ENCODE measurements around the gene OR2J2.
"Not testable (repeated sequence)": the region's sequence is repeated elsewhere in the genome, so short reads cannot be mapped to it uniquely, and the experiment has no call there.

OR2J2 gene

GRCh38 chr6:29159922-29160321 is 10.8 kb upstream of the OR2J2 start:
- not testable (repeated sequence) for H3K36me3 ChIP-seq (ENCODE audit: control insufficient read depth, low read depth, low read length); H3K4me3 ChIP-seq (ENCODE audit: low read length); H3K9me3 ChIP-seq (ENCODE audit: control insufficient read depth, low read depth, low read length); H3K27ac ChIP-seq (ENCODE audit: low read length); H3K27me3 ChIP-seq (ENCODE audit: control insufficient read depth, insufficient read depth, low read length); H3K4me1 ChIP-seq (ENCODE audit: control insufficient read depth, low read depth, low read length); H3K9ac ChIP-seq (ENCODE audit: low read length)

GRCh38 chr6:29165571-29165970 is 5.1 kb upstream of the OR2J2 start:
- H3K4me1 ChIP-seq (ENCODE audit: control insufficient read depth, low read depth, low read length); H3K27me3 ChIP-seq (ENCODE audit: control insufficient read depth, insufficient read depth, low read length); H3K4me3 ChIP-seq (ENCODE audit: low read length); H3K36me3 ChIP-seq (ENCODE audit: control insufficient read depth, low read depth, low read length); H3K9me3 ChIP-seq (ENCODE audit: control insufficient read depth, low read depth, low read length); H3K27ac ChIP-seq (ENCODE audit: low read length); H3K9ac ChIP-seq (ENCODE audit: low read length): not testable (repeated sequence)

DNA sequence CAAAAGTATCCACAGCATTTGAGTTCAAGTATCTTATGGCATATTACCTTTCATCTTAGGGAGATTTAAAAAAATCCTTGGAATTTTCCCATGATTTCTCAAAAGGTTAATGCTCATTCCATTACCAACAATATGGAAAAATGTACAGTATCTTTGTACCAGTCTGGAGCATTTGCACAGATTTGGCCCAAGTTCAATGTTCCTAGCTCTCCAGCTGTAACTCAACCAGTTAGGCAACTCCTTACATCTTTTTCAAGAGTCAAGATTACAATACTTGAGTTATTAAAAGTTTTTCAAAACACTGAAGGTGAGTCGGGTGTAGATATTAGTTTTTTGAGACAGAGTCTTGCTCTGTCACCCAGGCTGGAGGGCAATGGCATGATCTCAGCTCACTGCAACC is 1.0 kb downstream of the OR2J2 start:
- Histone ChIP-seq H3K4me3 (ENCODE audit: low read length) (no peak overlapping the region), H3K36me3 (ENCODE audit: control insufficient read depth, low read depth, low read length) (no peaks in the 10 kb centered on the region), H3K27ac (ENCODE audit: low read length) (no peak overlapping the region), H3K9ac (ENCODE audit: low read length) (no peak overlapping the region), H3K4me1 (ENCODE audit: control insufficient read depth, low read depth, low read length) (no peaks in the 10 kb centered on the region), H3K27me3 (ENCODE audit: control insufficient read depth, insufficient read depth, low read length) (no peaks in the 10 kb centered on the region), H3K9me3 (ENCODE audit: control insufficient read depth, low read depth, low read length) (no peaks in the 10 kb centered on the region)

- H3K4me1 ChIP-seq (ENCODE audit: control insufficient read depth, low read depth, low read length): no peaks in the 10 kb centered on the region
- H3K4me3 ChIP-seq (ENCODE audit: low read length): no peak overlapping the region
- no peaks in the 10 kb centered on the region for H3K9me3 ChIP-seq (ENCODE audit: control insufficient read depth, low read depth, low read length)
- H3K9ac ChIP-seq (ENCODE audit: low read length): no peak overlapping the region
- H3K36me3 ChIP-seq (ENCODE audit: control insufficient read depth, low read depth, low read length): no peaks in the 10 kb centered on the region
- H3K27me3 ChIP-seq (ENCODE audit: control insufficient read depth, insufficient read depth, low read length): no peaks in the 10 kb centered on the region
- no peak overlapping the region for H3K27ac ChIP-seq (ENCODE audit: low read length)
Observed at GRCh38 chr6:29183594-29183993, 12.9 kb downstream of the OR2J2 start.

GRCh38 chr6:29188659-29189058 is 18.0 kb downstream of the OR2J2 start:
- H3K27ac ChIP-seq (ENCODE audit: low read length); H3K4me3 ChIP-seq (ENCODE audit: low read length); H3K27me3 ChIP-seq (ENCODE audit: control insufficient read depth, insufficient read depth, low read length); H3K9ac ChIP-seq (ENCODE audit: low read length); H3K9me3 ChIP-seq (ENCODE audit: control insufficient read depth, low read depth, low read length); H3K36me3 ChIP-seq (ENCODE audit: control insufficient read depth, low read depth, low read length); H3K4me1 ChIP-seq (ENCODE audit: control insufficient read depth, low read depth, low read length): not testable (repeated sequence)

DNA sequence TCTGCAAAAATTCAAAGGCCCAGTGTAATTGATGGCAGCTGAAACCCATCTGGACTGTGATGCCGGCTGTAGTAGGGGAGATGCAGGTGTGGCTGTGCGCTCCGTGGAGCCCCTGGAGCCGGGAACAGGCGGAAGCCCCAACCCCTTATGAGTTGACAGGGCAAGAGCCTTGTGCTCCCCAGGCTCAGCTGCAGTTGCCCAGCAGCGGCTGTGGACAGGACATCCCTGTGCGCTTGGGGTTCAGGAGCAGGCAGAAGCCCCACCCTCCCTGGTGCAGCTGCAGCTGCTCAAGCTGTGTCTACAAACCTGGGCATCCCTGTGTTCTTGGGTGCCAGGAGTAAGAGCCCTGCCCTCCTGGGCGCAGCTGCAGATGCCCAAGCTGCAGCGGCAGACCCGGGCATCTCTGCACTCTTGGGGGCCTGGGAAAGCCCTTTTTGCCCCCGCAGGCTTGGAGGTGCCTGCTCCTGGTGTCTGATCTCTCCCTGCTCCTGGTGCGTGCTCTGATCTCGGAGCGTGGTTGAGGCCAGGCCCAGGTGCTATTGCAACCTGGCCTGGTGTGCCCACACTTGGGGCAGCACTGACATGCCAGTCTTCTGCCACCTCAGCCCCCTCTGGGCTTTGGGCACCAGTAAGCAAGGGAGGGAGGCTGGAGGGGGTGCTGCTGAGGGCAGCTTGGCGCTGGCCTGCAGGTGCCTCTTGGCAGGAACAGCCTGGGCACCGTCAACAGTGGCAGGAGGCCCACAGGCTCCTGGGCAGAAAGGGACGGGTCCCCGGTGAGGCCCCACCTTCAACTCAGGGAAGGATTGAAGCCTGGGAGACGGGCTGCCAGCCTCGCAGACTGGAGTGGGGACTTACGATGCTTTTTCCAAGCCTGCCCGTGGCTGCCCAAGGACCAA is 30.3 kb downstream of the OR2J2 start:
- Histone ChIP-seq H3K9ac (ENCODE audit: low read length) (no peak overlapping the region), H3K27ac (ENCODE audit: low read length) (no peak overlapping the region), H3K4me1 (ENCODE audit: control insufficient read depth, low read depth, low read length) (no peaks in the 10 kb centered on the region), H3K36me3 (ENCODE audit: control insufficient read depth, low read depth, low read length) (no peaks in the 10 kb centered on the region), H3K9me3 (ENCODE audit: control insufficient read depth, low read depth, low read length) (no peaks in the 10 kb centered on the region), H3K4me3 (ENCODE audit: low read length) (no peak overlapping the region), H3K27me3 (ENCODE audit: control insufficient read depth, insufficient read depth, low read length) (no peaks in the 10 kb centered on the region)

DNA sequence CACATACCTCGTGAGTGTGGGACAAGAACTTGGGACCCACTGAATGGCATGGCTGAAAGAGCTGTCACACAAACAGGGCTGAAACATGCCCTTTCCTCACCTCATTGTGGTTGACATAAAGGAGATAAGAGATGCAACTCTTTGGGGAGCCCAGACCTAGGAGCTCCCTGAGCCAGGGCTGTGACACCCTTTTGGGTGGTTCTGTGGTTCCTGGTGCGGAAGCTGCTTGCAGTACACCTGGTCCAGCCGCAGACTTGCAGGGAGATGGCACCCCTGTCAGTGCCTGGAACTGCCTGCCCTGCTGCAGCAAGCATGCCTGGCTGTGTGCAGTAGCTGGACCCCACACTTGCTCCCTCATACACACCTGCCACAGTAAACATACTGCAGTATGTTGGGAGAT is 31.3 kb downstream of the OR2J2 start:
- no peak overlapping the region for H3K4me3 ChIP-seq (ENCODE audit: low read length)
- H3K9me3 ChIP-seq (ENCODE audit: control insufficient read depth, low read depth, low read length): no peaks in the 10 kb centered on the region
- no peaks in the 10 kb centered on the region for H3K4me1 ChIP-seq (ENCODE audit: control insufficient read depth, low read depth, low read length)
- no peak overlapping the region for H3K9ac ChIP-seq (ENCODE audit: low read length)
- H3K36me3 ChIP-seq (ENCODE audit: control insufficient read depth, low read depth, low read length): no peaks in the 10 kb centered on the region
- H3K27me3 ChIP-seq (ENCODE audit: control insufficient read depth, insufficient read depth, low read length): no peaks in the 10 kb centered on the region
- no peak overlapping the region for H3K27ac ChIP-seq (ENCODE audit: low read length)

GRCh38 chr6:29211488-29211887 is 40.8 kb downstream of the OR2J2 start:
- Histone ChIP-seq H3K36me3 (ENCODE audit: control insufficient read depth, low read depth, low read length) (no peaks in the 10 kb centered on the region), H3K27me3 (ENCODE audit: control insufficient read depth, insufficient read depth, low read length) (no peaks in the 10 kb centered on the region), H3K9me3 (ENCODE audit: control insufficient read depth, low read depth, low read length) (no peaks in the 10 kb centered on the region), H3K27ac (ENCODE audit: low read length) (no peak overlapping the region), H3K4me1 (ENCODE audit: control insufficient read depth, low read depth, low read length) (peaks cover 1% of the 10 kb centered on the region), H3K9ac (ENCODE audit: low read length) (no peak overlapping the region), H3K4me3 (ENCODE audit: low read length) (no peak overlapping the region)

- Histone ChIP-seq H3K36me3 (ENCODE audit: control insufficient read depth, low read depth, low read length) (no peaks in the 10 kb centered on the region), H3K27me3 (ENCODE audit: control insufficient read depth, insufficient read depth, low read length) (no peaks in the 10 kb centered on the region), H3K4me3 (ENCODE audit: low read length) (no peak overlapping the region), H3K27ac (ENCODE audit: low read length) (no peak overlapping the region), H3K9me3 (ENCODE audit: control insufficient read depth, low read depth, low read length) (no peaks in the 10 kb centered on the region), H3K9ac (ENCODE audit: low read length) (no peak overlapping the region), H3K4me1 (ENCODE audit: control insufficient read depth, low read depth, low read length) (peaks cover 7% of the 10 kb centered on the region)
Observed at GRCh38 chr6:29216528-29216927, 45.8 kb downstream of the OR2J2 start.

DNA sequence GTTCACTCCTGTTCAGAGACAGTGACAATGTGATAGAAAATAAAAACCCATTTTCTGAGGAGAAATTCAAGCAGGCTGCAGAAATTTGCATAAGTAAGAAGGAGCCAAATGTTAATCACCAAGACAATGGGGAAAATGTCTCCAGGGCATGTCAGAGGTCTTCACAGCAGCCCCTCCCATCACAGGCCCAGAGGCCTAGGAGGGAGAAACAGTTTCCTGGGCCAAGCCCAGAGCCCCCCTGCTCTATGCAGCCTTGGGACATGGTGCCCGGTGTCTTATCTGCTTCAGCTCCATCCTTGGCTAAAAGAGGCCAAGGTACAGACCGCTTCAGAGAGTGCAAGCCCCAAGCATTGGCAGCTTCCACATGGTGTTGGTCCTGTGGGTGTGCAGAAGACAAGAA is 46.5 kb downstream of the OR2J2 start:
- not testable (repeated sequence) for H3K27ac ChIP-seq (ENCODE audit: low read length)

DNA sequence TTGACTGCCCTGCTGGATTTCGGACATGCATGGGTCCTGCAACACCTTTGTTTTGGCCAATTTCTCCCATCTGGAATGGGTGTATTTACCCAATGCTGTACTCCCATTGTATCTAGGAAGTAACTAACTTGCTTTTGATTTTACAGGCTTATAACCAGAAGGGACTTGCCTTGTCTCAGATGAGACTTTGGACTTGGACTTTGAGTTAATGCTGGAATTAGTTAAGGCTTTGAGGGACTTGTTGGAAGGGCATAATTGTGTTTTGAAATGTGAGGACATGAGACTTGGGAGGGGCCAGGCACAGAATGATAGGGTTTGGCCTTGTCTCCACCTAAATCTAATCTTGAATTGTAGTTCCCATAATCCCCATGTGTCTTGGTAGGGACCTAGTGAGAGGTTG is 47.3 kb downstream of the OR2J2 start:
- not testable (repeated sequence) for H3K36me3 ChIP-seq (ENCODE audit: control insufficient read depth, low read depth, low read length); H3K4me1 ChIP-seq (ENCODE audit: control insufficient read depth, low read depth, low read length); H3K9ac ChIP-seq (ENCODE audit: low read length); H3K27me3 ChIP-seq (ENCODE audit: control insufficient read depth, insufficient read depth, low read length); H3K27ac ChIP-seq (ENCODE audit: low read length); H3K4me3 ChIP-seq (ENCODE audit: low read length); H3K9me3 ChIP-seq (ENCODE audit: control insufficient read depth, low read depth, low read length)

More for the DNA sequence above, 46.5 kb downstream of the OR2J2 start:
- H3K36me3 ChIP-seq (ENCODE audit: control insufficient read depth, low read depth, low read length); H3K27me3 ChIP-seq (ENCODE audit: control insufficient read depth, insufficient read depth, low read length); H3K9me3 ChIP-seq (ENCODE audit: control insufficient read depth, low read depth, low read length); H3K9ac ChIP-seq (ENCODE audit: low read length); H3K4me1 ChIP-seq (ENCODE audit: control insufficient read depth, low read depth, low read length); H3K4me3 ChIP-seq (ENCODE audit: low read length): not testable (repeated sequence)

All from iPS-18a (cell line).